Stomach smooth muscle (tissue), 2 donors: ENCODE measurements around the gene DHRS12.
"Not testable (repeated sequence)": the region's sequence is repeated elsewhere in the genome, so short reads cannot be mapped to it uniquely, and the experiment has no call there.

Source experiments
- H3K27ac ChIP-seq: one replicate; pipeline ENCODE4 v1.7.0; 2013; ENCODE audit warnings: mild to moderate bottlenecking, low read length, inconsistent platforms
- H3K27me3 ChIP-seq, 2 donors: one replicate each; pipeline ENCODE4 v1.7.0; 2013; ENCODE audit warnings: low read length in 2 of 2; ENCODE audit not compliant: insufficient read depth in 2 of 2, control insufficient read depth in 1 of 2
- H3K36me3 ChIP-seq, 2 donors: one replicate each; pipeline ENCODE4 v1.7.0; 2013; ENCODE audit warnings: low read length in 2 of 2; ENCODE audit not compliant: control insufficient read depth in 2 of 2, insufficient read depth in 2 of 2
- H3K4me1 ChIP-seq: one replicate; pipeline ENCODE4 v1.7.0; 2013; ENCODE audit warnings: low read length; ENCODE audit not compliant: control insufficient read depth, insufficient read depth
- H3K4me3 ChIP-seq, 2 donors: one replicate each; pipeline ENCODE4 v1.7.0; 2013; ENCODE audit warnings: low read length in 2 of 2
- H3K9ac ChIP-seq, 2 donors: one replicate each; pipeline ENCODE4 v1.7.0; 2013; ENCODE audit warnings: low read length in 2 of 2, mild to moderate bottlenecking in 1 of 2
- H3K9me3 ChIP-seq, 2 donors: one replicate each; pipeline ENCODE4 v1.7.0; 2013; ENCODE audit warnings: low read length in 2 of 2; ENCODE audit not compliant: control insufficient read depth in 2 of 2
- donor health status: healthy.
- donor health status: Pancreatic carcinoma.

DHRS12 gene

GRCh38 chr13:51826606-51827005, 22.6 kb upstream of the DHRS12 start:
- no peaks in the 10 kb centered on the region for H3K36me3 ChIP-seq
- peak overlapping the region in 1 of 2 donors; percentile 4 for H3K9ac ChIP-seq
- no peaks in the 10 kb centered on the region for H3K27me3 ChIP-seq
- peaks cover 27% of the 10 kb centered on the region for H3K4me1 ChIP-seq
- peak overlapping the region; percentile 5 to 47 for H3K4me3 ChIP-seq
- peak overlapping the region; percentile 58 for H3K27ac ChIP-seq
- no peaks in the 10 kb centered on the region for H3K9me3 ChIP-seq

- Histone ChIP-seq H3K9ac (no peak overlapping the region), H3K9me3 (no peaks in the 10 kb centered on the region), H3K36me3 (no peaks in the 10 kb centered on the region), H3K27me3 (no peaks in the 10 kb centered on the region), H3K27ac (peak overlapping the region; percentile 37), H3K4me3 (no peak overlapping the region), H3K4me1 (peaks cover 27% of the 10 kb centered on the region)
These were observed 21.8 kb upstream of the DHRS12 start for GRCh38 chr13:51825681-51826254.

- peak overlapping the region; percentile 37 for H3K27ac ChIP-seq
- H3K4me3 ChIP-seq, result no peak overlapping the region
These were observed 21.2 kb upstream of the DHRS12 start for GRCh38 chr13:51825165-51825592.

GRCh38 chr13:51824712-51825111, 20.7 kb upstream of the DHRS12 start:
- Histone ChIP-seq H3K27ac (peak overlapping the region; percentile 37), H3K4me1 (peaks cover 29% of the 10 kb centered on the region)
- H3K9ac ChIP-seq, H3K4me3 ChIP-seq, H3K9me3 ChIP-seq, H3K36me3 ChIP-seq, H3K27me3 ChIP-seq: not testable (repeated sequence)

More at GRCh38 chr13:51825165-51825592, 21.2 kb upstream of the DHRS12 start:
- Histone ChIP-seq H3K36me3 (no peaks in the 10 kb centered on the region), H3K9me3 (no peaks in the 10 kb centered on the region), H3K9ac (no peak overlapping the region), H3K4me1 (peaks cover 27% of the 10 kb centered on the region), H3K27me3 (no peaks in the 10 kb centered on the region)

- H3K27ac ChIP-seq, result no peak overlapping the region
These were observed 19.9 kb upstream of the DHRS12 start for GRCh38 chr13:51823863-51824262.

GRCh38 chr13:51823359-51823758, 19.4 kb upstream of the DHRS12 start:
- H3K4me3 ChIP-seq, result no peak overlapping the region

More at GRCh38 chr13:51823863-51824262, 19.9 kb upstream of the DHRS12 start:
- Histone ChIP-seq H3K36me3 (no peaks in the 10 kb centered on the region), H3K4me1 (peaks cover 38% of the 10 kb centered on the region), H3K27me3 (no peaks in the 10 kb centered on the region), H3K9me3 (no peaks in the 10 kb centered on the region), H3K4me3 (no peak overlapping the region), H3K9ac (no peak overlapping the region)

GRCh38 chr13:51822106-51822815, 18.3 kb upstream of the DHRS12 start:
- Histone ChIP-seq H3K9me3 (no peaks in the 10 kb centered on the region), H3K9ac (no peak overlapping the region), H3K36me3 (no peaks in the 10 kb centered on the region), H3K4me3 (no peak overlapping the region), H3K27me3 (no peaks in the 10 kb centered on the region), H3K27ac (no peak overlapping the region), H3K4me1 (peaks cover 37% of the 10 kb centered on the region)

More at GRCh38 chr13:51823359-51823758, 19.4 kb upstream of the DHRS12 start:
- Histone ChIP-seq H3K4me1 (peaks cover 39% of the 10 kb centered on the region), H3K27ac (no peak overlapping the region), H3K27me3 (no peaks in the 10 kb centered on the region), H3K9ac (no peak overlapping the region), H3K36me3 (no peaks in the 10 kb centered on the region), H3K9me3 (no peaks in the 10 kb centered on the region)

- no peaks in the 10 kb centered on the region for H3K27me3 ChIP-seq
- H3K9me3 ChIP-seq, result no peaks in the 10 kb centered on the region
- H3K27ac ChIP-seq, result no peak overlapping the region
- no peak overlapping the region for H3K9ac ChIP-seq
- no peaks in the 10 kb centered on the region for H3K36me3 ChIP-seq
- H3K4me1 ChIP-seq, result peaks cover 31% of the 10 kb centered on the region
- H3K4me3 ChIP-seq, result no peak overlapping the region
These were observed 17.6 kb upstream of the DHRS12 start for GRCh38 chr13:51821606-51822005.

GRCh38 chr13:51820016-51820597, 16.1 kb upstream of the DHRS12 start:
- Histone ChIP-seq H3K27me3 (no peaks in the 10 kb centered on the region), H3K4me1 (peaks cover 25% of the 10 kb centered on the region), H3K4me3 (no peak overlapping the region), H3K9ac (no peak overlapping the region), H3K27ac (no peak overlapping the region), H3K36me3 (no peaks in the 10 kb centered on the region), H3K9me3 (no peaks in the 10 kb centered on the region)

- H3K9ac ChIP-seq, result no peak overlapping the region
- no peaks in the 10 kb centered on the region for H3K27me3 ChIP-seq
- H3K4me3 ChIP-seq, result peak overlapping the region in 1 of 2 donors; percentile 49
- H3K9me3 ChIP-seq, result no peaks in the 10 kb centered on the region
- no peak overlapping the region for H3K27ac ChIP-seq
- H3K36me3 ChIP-seq, result no peaks in the 10 kb centered on the region
- peaks cover 25% of the 10 kb centered on the region for H3K4me1 ChIP-seq
These were observed 15.6 kb upstream of the DHRS12 start for GRCh38 chr13:51819544-51819943.
